Measurements from ENCODE around the gene KLC1. TPM values are rescaled to one million over a fixed set of nuclear protein-coding genes. Genes with fewer than 3 reads are reported as not detected.

KLC1 gene
- total RNA-seq, 1 experiment from 2014 or later: 216 TPM

- Mint-ChIP-seq H3K27me3 (ENCODE audit: insufficient read depth, unreplicated experiment) (no peaks in the 10 kb centered on the region), H3K27ac (ENCODE audit: low read depth, unreplicated experiment) (no peak overlapping the region), H3K9me3 (ENCODE audit: unreplicated experiment) (no peaks in the 10 kb centered on the region), H3K4me3 (ENCODE audit: unreplicated experiment) (no peak overlapping the region), H3K36me3 (ENCODE audit: insufficient read depth, unreplicated experiment) (peaks cover 55% of the 10 kb centered on the region), H3K4me1 (ENCODE audit: insufficient read depth, unreplicated experiment) (no peaks in the 10 kb centered on the region)
- TF ChIP-seq CTCF (IDR thresholded peaks at IDR 0.05; ENCODE audit: unreplicated experiment): no peak
- intact Hi-C loops (cut with micrococcal nuclease): no loop called here
- ChIA-PET CTCF (interaction anchor here (0.6 kb wide), 1 partner anchor 1315 kb away, joined by 3 read pairs; no protein-coding TSS in a partner anchor), POLR2A (no interaction called here)
- no TSS peak for BruUV-seq (replicated peaks)
- DNase-seq (ENCODE audit: unreplicated experiment): no peak
Measured at GRCh38 chr14:103742499-103743255, 113.7 kb downstream of the KLC1 start.

- no TSS peak for BruUV-seq (replicated peaks)
- no peak for DNase-seq (ENCODE audit: unreplicated experiment)
- Mint-ChIP-seq H3K9me3 (ENCODE audit: unreplicated experiment) (no peaks in the 10 kb centered on the region), H3K4me3 (ENCODE audit: unreplicated experiment) (no peak overlapping the region), H3K36me3 (ENCODE audit: insufficient read depth, unreplicated experiment) (peaks cover 47% of the 10 kb centered on the region), H3K4me1 (ENCODE audit: insufficient read depth, unreplicated experiment) (no peaks in the 10 kb centered on the region), H3K27me3 (ENCODE audit: insufficient read depth, unreplicated experiment) (no peaks in the 10 kb centered on the region), H3K27ac (ENCODE audit: low read depth, unreplicated experiment) (no peak overlapping the region)
- ChIA-PET CTCF (no interaction called here), POLR2A (no interaction called here)
- intact Hi-C loops (cut with micrococcal nuclease): no loop called here
- no peak for TF ChIP-seq CTCF (IDR thresholded peaks at IDR 0.05; ENCODE audit: unreplicated experiment)
Measured at GRCh38 chr14:103743691-103744090, 114.7 kb downstream of the KLC1 start.

DNA sequence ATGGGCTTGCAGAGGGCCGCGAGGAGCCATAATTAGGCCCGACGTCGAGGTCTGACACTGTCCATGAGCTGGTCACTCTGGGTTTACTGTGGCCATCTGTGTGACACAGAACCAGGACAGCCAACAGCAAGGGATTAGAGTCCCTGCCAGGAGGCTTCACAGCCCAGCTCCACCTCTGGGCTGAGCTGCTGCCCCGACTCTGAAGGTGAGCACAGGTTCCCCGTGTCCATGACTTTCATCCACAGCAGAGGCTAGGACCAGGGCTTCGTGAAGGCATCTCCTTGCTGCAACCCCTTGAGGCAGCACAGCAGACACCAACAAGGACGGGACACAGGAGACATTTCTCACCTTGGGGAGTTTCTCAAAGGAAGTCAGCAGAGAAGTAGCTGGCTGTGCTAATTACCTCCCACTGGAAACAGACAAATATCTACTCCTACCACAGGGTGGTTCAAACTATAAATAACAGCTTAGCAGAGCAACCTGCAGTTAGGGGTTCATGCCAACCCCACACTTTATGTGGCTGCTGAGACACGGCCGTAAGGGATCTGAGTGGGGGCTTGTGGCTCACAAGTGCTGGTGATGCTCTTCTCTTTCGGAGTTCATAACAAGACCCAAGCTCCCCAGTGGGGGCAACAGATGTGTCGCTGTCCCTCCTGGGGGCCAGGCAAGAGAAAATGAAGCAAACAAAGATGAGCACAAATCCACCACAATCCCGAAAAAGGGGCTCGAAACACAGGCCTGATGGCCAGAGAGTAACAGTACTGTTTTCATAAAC, 115.8 kb downstream of the KLC1 start:
- Mint-ChIP-seq H3K36me3 (ENCODE audit: insufficient read depth, unreplicated experiment) (peaks cover 42% of the 10 kb centered on the region), H3K27ac (ENCODE audit: low read depth, unreplicated experiment) (no peak overlapping the region), H3K9me3 (ENCODE audit: unreplicated experiment) (no peaks in the 10 kb centered on the region), H3K4me3 (ENCODE audit: unreplicated experiment) (no peak overlapping the region), H3K4me1 (ENCODE audit: insufficient read depth, unreplicated experiment) (no peaks in the 10 kb centered on the region), H3K27me3 (ENCODE audit: insufficient read depth, unreplicated experiment) (no peaks in the 10 kb centered on the region)
- no peak for DNase-seq (ENCODE audit: unreplicated experiment)
- intact Hi-C loops (cut with micrococcal nuclease): no loop called here
- ChIA-PET POLR2A (no interaction called here), CTCF (interaction anchor here (0.6 to 0.8 kb wide), 2 partner anchors 14 to 165 kb away, joined by 3 to 4 read pairs; no protein-coding TSS in a partner anchor)
- TF ChIP-seq CTCF (IDR thresholded peaks at IDR 0.05; ENCODE audit: unreplicated experiment): no peak
- BruUV-seq (replicated peaks): no TSS peak

DNA sequence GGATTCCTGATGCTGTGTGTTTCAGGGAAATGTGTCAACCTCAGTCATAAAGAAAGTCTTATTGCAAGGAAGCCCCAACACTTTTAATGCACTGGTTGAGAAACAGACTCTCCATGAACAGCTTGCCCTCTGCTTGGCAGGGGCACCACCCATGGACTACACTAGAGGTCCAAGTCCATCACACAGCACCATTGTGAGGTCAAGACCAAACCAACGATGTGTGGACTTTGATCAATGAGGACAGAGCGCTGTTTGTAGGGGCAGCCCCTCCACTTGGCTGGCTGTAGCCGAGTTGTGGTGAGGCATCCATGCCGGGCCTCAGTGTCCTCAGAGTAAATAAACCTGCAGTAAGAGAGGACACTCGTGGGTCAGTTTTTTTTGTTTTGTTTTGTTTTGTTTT, 116.4 kb downstream of the KLC1 start:
- ChIA-PET POLR2A (no interaction called here), CTCF (interaction anchor here (0.7 to 0.8 kb wide), 2 partner anchors 13 to 241 kb away, joined by 3 to 4 read pairs; no protein-coding TSS in a partner anchor)
- TF ChIP-seq CTCF (IDR thresholded peaks at IDR 0.05; ENCODE audit: unreplicated experiment): no peak
- intact Hi-C loops (cut with micrococcal nuclease): no loop called here
- BruUV-seq (replicated peaks): no TSS peak
- peaks cover 36% of the 10 kb centered on the region for H3K36me3 Mint-ChIP-seq (ENCODE audit: insufficient read depth, unreplicated experiment)
- H3K4me3 Mint-ChIP-seq (ENCODE audit: unreplicated experiment): no peak overlapping the region
- no peak for DNase-seq (ENCODE audit: unreplicated experiment)
- no peaks in the 10 kb centered on the region for H3K27me3 Mint-ChIP-seq (ENCODE audit: insufficient read depth, unreplicated experiment)
- no peaks in the 10 kb centered on the region for H3K9me3 Mint-ChIP-seq (ENCODE audit: unreplicated experiment)
- H3K27ac Mint-ChIP-seq (ENCODE audit: low read depth, unreplicated experiment): no peak overlapping the region
- no peaks in the 10 kb centered on the region for H3K4me1 Mint-ChIP-seq (ENCODE audit: insufficient read depth, unreplicated experiment)

All from MCF 10A (cell line).